IMR-90 (cell line): Measurements from ENCODE around the gene SARNP. TPM values are rescaled to one million over a fixed set of nuclear protein-coding genes. Genes with fewer than 3 reads are reported as not detected.

Experiments
- ATAC-seq: fragments of 200-7000 bp; cut with Tn5 transposase; 2 replicates; pipeline ENCODE4 v1.9.1; 2020; ENCODE audit warnings: low read depth, mild to moderate bottlenecking, moderate library complexity
- BruUV-seq: library from RNA; stranded (reverse); fragments of 400-500 nt; replicated peaks from 2 replicates; lab custom pipeline; 2021; lab: Mats Ljungman, UMichigan
- CTCF ChIA-PET: fragments of 300-600 bp; formaldehyde crosslinking; extraction: SDS; loops from one replicate; lab custom pipeline; 2021; ENCODE audit warnings: antibody characterized with exemption; lab: Yijun Ruan, JAX
- POLR2A ChIA-PET: fragments of 300-600 bp; sonication (Branson Sonifier 250); formaldehyde crosslinking; loops from one replicate; lab custom pipeline; 2022; ENCODE audit warnings: antibody characterized with exemption; ENCODE audit not compliant: unreplicated experiment; lab: Charles Lee
- DNase-seq: peaks from one replicate; pipeline ENCODE4 v3.0.0; 2013
- H2AFZ ChIP-seq: replicated peaks from 2 replicates; pipeline ENCODE3; 2013; ENCODE audit warnings: low read length, mild to moderate bottlenecking; ENCODE audit not compliant: poor library complexity
- H2AK5ac ChIP-seq: 2 replicates; pipeline ENCODE4 v1.6.1; 2013; ENCODE audit warnings: low read depth, low read length, inconsistent platforms
- H2AK9ac ChIP-seq: replicated peaks from 2 replicates; pipeline ENCODE3; 2013; ENCODE audit warnings: mild to moderate bottlenecking, low read depth, low read length, moderate library complexity; ENCODE audit not compliant: poor library complexity
- H2BK120ac ChIP-seq: 2 replicates; pipeline ENCODE4 v1.6.1; 2013; ENCODE audit warnings: low read depth, low read length, inconsistent platforms
- H2BK15ac ChIP-seq: 3 replicates; pipeline ENCODE4 v1.6.1; 2013; ENCODE audit warnings: low read depth, low read length, inconsistent platforms
- H2BK20ac ChIP-seq: 2 replicates; pipeline ENCODE4 v1.6.1; 2013; ENCODE audit warnings: low read depth, mild to moderate bottlenecking, inconsistent platforms, low read length, moderate library complexity
- H2BK5ac ChIP-seq: 2 replicates; pipeline ENCODE4 v1.6.1; 2013; ENCODE audit warnings: mild to moderate bottlenecking, low read depth, low read length, inconsistent platforms; ENCODE audit not compliant: poor library complexity, severe bottlenecking
- H3K14ac ChIP-seq: replicated peaks from 2 replicates; pipeline ENCODE4 v1.6.1; 2013; ENCODE audit warnings: low read depth, low read length, inconsistent platforms
- H3K18ac ChIP-seq: 2 replicates; pipeline ENCODE4 v1.6.1; 2013; ENCODE audit warnings: low read depth, low read length, control low read depth
- H3K23ac ChIP-seq: 2 replicates; pipeline ENCODE4 v1.6.1; 2013; ENCODE audit warnings: low read depth, low read length, inconsistent platforms
- H3K27ac ChIP-seq: 2 replicates; pipeline ENCODE4 v1.5.1; 2013; ENCODE audit warnings: mild to moderate bottlenecking, control low read depth, low read length; ENCODE audit not compliant: insufficient read depth
- H3K27me3 ChIP-seq: 2 replicates; pipeline ENCODE4 v1.6.1; 2013; ENCODE audit warnings: low read length; ENCODE audit not compliant: control insufficient read depth, insufficient read depth
- H3K36me3 ChIP-seq: 2 replicates; pipeline ENCODE4 v1.6.1; 2013; ENCODE audit warnings: low read length, mixed read lengths; ENCODE audit not compliant: control insufficient read depth, insufficient read depth
- H3K4ac ChIP-seq: 2 replicates; pipeline ENCODE4 v1.6.1; 2013; ENCODE audit warnings: low read depth, low read length, inconsistent platforms
- H3K4me1 ChIP-seq: 2 replicates; pipeline ENCODE4 v1.6.1; 2013; ENCODE audit warnings: low read length, mixed read lengths; ENCODE audit not compliant: control insufficient read depth, insufficient read depth
- H3K4me2 ChIP-seq: 2 replicates; pipeline ENCODE4 v1.6.1; 2013; ENCODE audit warnings: low read depth, mild to moderate bottlenecking, control low read depth, low read length, moderate library complexity
- H3K4me3 ChIP-seq: 2 replicates; pipeline ENCODE4 v1.5.1; 2013; ENCODE audit warnings: low read depth, mild to moderate bottlenecking, control low read depth, low read length, moderate library complexity; ENCODE audit not compliant: insufficient read depth
- H3K56ac ChIP-seq: 2 replicates; pipeline ENCODE4 v1.6.1; 2013; ENCODE audit warnings: low read length, inconsistent platforms; ENCODE audit not compliant: insufficient read depth; ENCODE audit errors: extremely low read depth
- H3K79me1 ChIP-seq, 2 experiments: 2 replicates each; pipeline ENCODE4 v1.6.1; 2013; ENCODE audit warnings: low read length in 2 of 2, inconsistent platforms in 1 of 2, low read depth in 1 of 2
- H3K9ac ChIP-seq: 2 replicates; pipeline ENCODE4 v1.6.1; 2013; ENCODE audit warnings: low read depth, low read length, control low read depth
- H3K9me1 ChIP-seq: 2 replicates; pipeline ENCODE4 v1.6.1; 2013; ENCODE audit warnings: low read length, inconsistent platforms; ENCODE audit not compliant: insufficient read depth
- H3K9me3 ChIP-seq: 2 replicates; pipeline ENCODE4 v1.6.1; 2013; ENCODE audit warnings: low read length; ENCODE audit not compliant: control insufficient read depth, insufficient read depth
- H4K20me1 ChIP-seq: 2 replicates; pipeline ENCODE4 v1.6.1; 2013; ENCODE audit warnings: low read length, inconsistent platforms; ENCODE audit not compliant: insufficient read depth
- H4K5ac ChIP-seq: 2 replicates; pipeline ENCODE4 v1.6.1; 2013; ENCODE audit warnings: mild to moderate bottlenecking, low read depth, low read length, control low read depth
- H4K8ac ChIP-seq, 2 experiments: 2 replicates each; pipeline ENCODE4 v1.6.1; 2013; ENCODE audit warnings: low read depth in 2 of 2, low read length in 2 of 2, control low read depth in 1 of 2, inconsistent platforms in 1 of 2
- H4K91ac ChIP-seq: 2 replicates; pipeline ENCODE4 v1.6.1; 2013; ENCODE audit warnings: low read depth, low read length, inconsistent platforms; ENCODE audit not compliant: insufficient read depth
- BHLHE40 ChIP-seq: fragments of 150-350 bp; IDR thresholded peaks from 2 replicates; pipeline ENCODE4 v1.6.1; 2016; ENCODE audit warnings: mild to moderate bottlenecking, low read depth, low read length
- CEBPB ChIP-seq: IDR thresholded peaks from 2 replicates; pipeline ENCODE4 v1.6.1; 2012; ENCODE audit warnings: low read depth, low read length, improper control_type of control experiment
- CTCF ChIP-seq: conservative IDR thresholded peaks from 2 replicates; pipeline ENCODE4 v1.5.1; 2012; ENCODE audit warnings: mild to moderate bottlenecking, low read depth, low read length, improper control_type of control experiment
- MAFK ChIP-seq: IDR thresholded peaks from 2 replicates; pipeline ENCODE4 v1.6.1; 2012; ENCODE audit warnings: low read depth, low read length, improper control_type of control experiment
- MAZ ChIP-seq: IDR thresholded peaks from 2 replicates; pipeline ENCODE4 v1.6.1; 2012; ENCODE audit warnings: low read depth, mild to moderate bottlenecking, low read length, improper control_type of control experiment, moderate library complexity, borderline replicate concordance
- MXI1 ChIP-seq: IDR thresholded peaks from 2 replicates; pipeline ENCODE4 v1.6.1; 2012; ENCODE audit warnings: low read depth, mild to moderate bottlenecking, low read length, moderate library complexity, borderline replicate concordance
- POLR2A ChIP-seq: IDR thresholded peaks from 2 replicates; pipeline ENCODE4 v1.6.1; 2012; ENCODE audit warnings: mild to moderate bottlenecking, low read depth, low read length
- RAD21 ChIP-seq: IDR thresholded peaks from 2 replicates; pipeline ENCODE4 v1.6.1; 2012; ENCODE audit warnings: low read length, improper control_type of control experiment
- SMC3 ChIP-seq: fragments of 150-350 bp; IDR thresholded peaks from 2 replicates; pipeline ENCODE4 v1.6.1; 2016; ENCODE audit warnings: low read depth, mild to moderate bottlenecking, antibody characterized with exemption, low read length, moderate library complexity
- USF2 ChIP-seq: fragments of 150-350 bp; IDR thresholded peaks from 2 replicates; pipeline ENCODE4 v1.6.1; 2017; ENCODE audit warnings: mild to moderate bottlenecking, antibody characterized with exemption, low read length, low read depth
- WGBS, 2 experiments: methylation state at CpG; one replicate each; pipeline versions ENCODE4 v1.1.5 to v1.1.7; 2013; ENCODE audit warnings: missing lambda C conversion rate in 2 of 2; ENCODE audit not compliant: insufficient read length in 1 of 2; ENCODE audit errors: extremely low coverage in 2 of 2; 5-methylcytosine and 5-hydroxymethylcytosine counted together
- dilution Hi-C: fragments of 300-500 bp; cut with HindIII; formaldehyde crosslinking; loops from one replicate; pipeline ENCODE4 v1.14.3; 2018; ENCODE audit warnings: low sequenced_read_pairs; ENCODE audit not compliant: unreplicated experiment
- in situ Hi-C: fragments of 300-500 bp; cut with MboI; formaldehyde crosslinking; loops from 3 replicates; pipeline ENCODE4 v1.14.3; 2019; ENCODE audit warnings: low sequenced_read_pairs, inconsistent platforms, mixed read lengths
- intact Hi-C: fragments of 100-400 bp; cut with micrococcal nuclease; formaldehyde crosslinking; loops from 2 replicates; pipeline ENCODE4 v1.10.0; 2022
- polyA plus RNA-seq, 3 experiments: library from polyadenylated mRNA; depleted of rRNA; stranded (reverse); fragments of >200 nt; gene quantifications; 2 replicates each; pipeline ENCODE4 v1.2.3, GENCODE V29; 2012; ENCODE audit warnings: low replicate concordance in 1 of 3
- total RNA-seq: library from RNA; depleted of rRNA; stranded (reverse); fragments of >200 nt; gene quantifications from 2 replicates; pipeline ENCODE4 v1.2.3, GENCODE V29; 2012

SARNP gene
- total and polyA plus RNA-seq, 2 of the 4 experiments (the other 2 are of a cell fraction), result 46.8 to 103 TPM

- peaks cover 45% of the 10 kb centered on the region for H3K36me3 ChIP-seq
- no peak overlapping the region for H2BK5ac ChIP-seq
- H3K27ac ChIP-seq, result no peak overlapping the region
- BruUV-seq, result no TSS peak
- H3K56ac ChIP-seq, result no peak overlapping the region
- H3K9ac ChIP-seq, result no peak overlapping the region
- no peak overlapping the region for H2AK9ac ChIP-seq
- H3K4me1 ChIP-seq, result peaks cover 26% of the 10 kb centered on the region
- no peak overlapping the region for H2BK120ac ChIP-seq
- H3K4me3 ChIP-seq, result no peak overlapping the region
- no peak overlapping the region for H4K8ac ChIP-seq
- DNase-seq, result no peak
- peaks cover 20 to 71% of the 10 kb centered on the region in 2 experiments for H3K79me1 ChIP-seq
- 100% methylated on average over 5 of the region's 8 CpGs; no CpG with 5 or more reads in 1 of the 2 experiments for WGBS, 2 experiments
- H3K4ac ChIP-seq, result no peak overlapping the region
- no peak overlapping the region for H2AFZ ChIP-seq
- ChIA-PET CTCF (interaction anchor here (0.6 kb wide), 1 partner anchor 176 kb away, joined by 7 read pairs; no protein-coding TSS in a partner anchor), POLR2A (no interaction called here)
- in situ Hi-C loops, result no loop called here
- TF ChIP-seq POLR2A, result no peak
- TF ChIP-seq CTCF, result no peak
- TF ChIP-seq MXI1, result no peak
- TF ChIP-seq USF2, result no peak
- TF ChIP-seq BHLHE40, result no peak
- TF ChIP-seq CEBPB, result no peak
- TF ChIP-seq MAZ, result no peak
- no peak for TF ChIP-seq MAFK
- no peak for TF ChIP-seq RAD21
- TF ChIP-seq SMC3, result no peak
- H3K9me1 ChIP-seq, result peaks cover 15% of the 10 kb centered on the region; the same call in 1 of the 2 replicates
- no peak overlapping the region for H3K23ac ChIP-seq
- intact Hi-C loops, result no loop called here
- no peak overlapping the region for H2BK20ac ChIP-seq
- ATAC-seq, result no peak
- H2BK15ac ChIP-seq, result no peak overlapping the region
- no peak overlapping the region for H3K14ac ChIP-seq
- H4K5ac ChIP-seq, result no peak overlapping the region
- no peak overlapping the region for H4K91ac ChIP-seq
- H3K4me2 ChIP-seq, result no peak overlapping the region
- dilution Hi-C loops, result no loop called here
- H3K18ac ChIP-seq, result no peak overlapping the region
- peaks cover 65% of the 10 kb centered on the region for H4K20me1 ChIP-seq
- no peaks in the 10 kb centered on the region for H3K9me3 ChIP-seq
- no peak overlapping the region for H2AK5ac ChIP-seq
- no peaks in the 10 kb centered on the region for H3K27me3 ChIP-seq
Observed at GRCh38 chr12:55722948-55723347, 94.6 kb downstream of the SARNP start.
